GM06990 (cell line): ENCODE data around the gene RASSF5.

Experiments used
- DNase-seq: peaks from one replicate; pipeline ENCODE4 v3.0.0-alpha.2; 2011; ENCODE audit not compliant: insufficient read length; ENCODE audit errors: extremely low read depth
- H3K27me3 ChIP-seq: replicated peaks from 2 replicates; pipeline ENCODE4 v1.6.0; 2011; ENCODE audit warnings: low read length; ENCODE audit not compliant: control insufficient read depth, insufficient read depth
- H3K36me3 ChIP-seq: 2 replicates; pipeline ENCODE4 v1.5.1; 2011; ENCODE audit warnings: low read length; ENCODE audit not compliant: control insufficient read depth, insufficient read depth
- H3K4me3 ChIP-seq: replicated peaks from 2 replicates; pipeline ENCODE4 v1.5.1; 2011; ENCODE audit warnings: low read depth, mild to moderate bottlenecking, control low read depth, low read length
- TF ChIP-seq, protein P1 (sequence below): IDR thresholded peaks from 2 replicates; pipeline ENCODE4 v1.5.1; 2011; ENCODE audit warnings: low read length, control low read depth, mild to moderate bottlenecking, inconsistent platforms; ENCODE audit not compliant: insufficient read depth, poor library complexity, severe bottlenecking

The RASSF5 gene

DNA sequence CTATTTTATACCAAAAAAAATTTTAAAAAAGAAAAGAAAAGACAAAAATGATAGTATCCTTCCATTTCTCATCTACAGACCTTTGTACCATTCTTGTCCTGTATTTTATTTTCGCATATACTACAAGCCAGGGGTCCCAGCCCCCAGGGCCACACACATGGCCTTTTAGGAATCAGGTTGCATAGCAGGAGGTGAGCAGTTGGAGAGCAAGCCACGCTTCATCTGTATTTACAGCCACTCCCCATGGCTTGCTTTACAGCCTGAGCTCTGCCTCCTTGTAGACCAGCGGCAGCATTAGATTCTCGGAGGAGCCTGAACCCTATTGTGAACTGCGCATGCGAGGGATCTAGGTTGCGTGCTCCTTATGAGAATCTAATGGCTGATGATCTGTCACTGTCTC lies 39.8 kb downstream of the RASSF5 start:
- TF ChIP-seq, protein P1, sequence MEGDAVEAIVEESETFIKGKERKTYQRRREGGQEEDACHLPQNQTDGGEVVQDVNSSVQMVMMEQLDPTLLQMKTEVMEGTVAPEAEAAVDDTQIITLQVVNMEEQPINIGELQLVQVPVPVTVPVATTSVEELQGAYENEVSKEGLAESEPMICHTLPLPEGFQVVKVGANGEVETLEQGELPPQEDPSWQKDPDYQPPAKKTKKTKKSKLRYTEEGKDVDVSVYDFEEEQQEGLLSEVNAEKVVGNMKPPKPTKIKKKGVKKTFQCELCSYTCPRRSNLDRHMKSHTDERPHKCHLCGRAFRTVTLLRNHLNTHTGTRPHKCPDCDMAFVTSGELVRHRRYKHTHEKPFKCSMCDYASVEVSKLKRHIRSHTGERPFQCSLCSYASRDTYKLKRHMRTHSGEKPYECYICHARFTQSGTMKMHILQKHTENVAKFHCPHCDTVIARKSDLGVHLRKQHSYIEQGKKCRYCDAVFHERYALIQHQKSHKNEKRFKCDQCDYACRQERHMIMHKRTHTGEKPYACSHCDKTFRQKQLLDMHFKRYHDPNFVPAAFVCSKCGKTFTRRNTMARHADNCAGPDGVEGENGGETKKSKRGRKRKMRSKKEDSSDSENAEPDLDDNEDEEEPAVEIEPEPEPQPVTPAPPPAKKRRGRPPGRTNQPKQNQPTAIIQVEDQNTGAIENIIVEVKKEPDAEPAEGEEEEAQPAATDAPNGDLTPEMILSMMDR = no peak
- Histone ChIP-seq H3K27me3 (no peaks in the 10 kb centered on the region), H3K4me3 (no peak overlapping the region), H3K36me3 (no peaks in the 10 kb centered on the region)
- no peak for DNase-seq

DNA sequence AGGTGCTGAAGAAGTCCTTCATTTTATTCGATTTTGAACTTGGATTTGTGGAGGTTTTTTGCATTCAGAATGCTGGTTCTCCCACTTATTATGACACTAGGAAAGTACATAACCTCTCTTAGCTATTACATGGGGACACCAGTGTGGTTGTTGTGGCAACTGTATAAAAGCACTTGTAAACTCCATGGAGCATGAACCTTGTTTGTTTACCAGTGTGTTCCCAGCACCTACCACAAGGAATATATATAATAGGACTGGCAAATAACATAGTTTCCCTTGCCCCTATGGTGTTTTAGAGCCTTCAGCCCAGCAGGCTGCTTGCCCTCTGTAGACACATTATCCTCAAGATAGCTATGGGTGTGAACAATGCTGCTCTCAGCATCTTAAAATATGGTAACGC lies 43.1 kb downstream of the RASSF5 start:
- DNase-seq = no peak
- TF ChIP-seq, protein P1 = no peak
- H3K27me3 ChIP-seq = no peaks in the 10 kb centered on the region
- no peak overlapping the region for H3K4me3 ChIP-seq
- no peaks in the 10 kb centered on the region for H3K36me3 ChIP-seq

DNA sequence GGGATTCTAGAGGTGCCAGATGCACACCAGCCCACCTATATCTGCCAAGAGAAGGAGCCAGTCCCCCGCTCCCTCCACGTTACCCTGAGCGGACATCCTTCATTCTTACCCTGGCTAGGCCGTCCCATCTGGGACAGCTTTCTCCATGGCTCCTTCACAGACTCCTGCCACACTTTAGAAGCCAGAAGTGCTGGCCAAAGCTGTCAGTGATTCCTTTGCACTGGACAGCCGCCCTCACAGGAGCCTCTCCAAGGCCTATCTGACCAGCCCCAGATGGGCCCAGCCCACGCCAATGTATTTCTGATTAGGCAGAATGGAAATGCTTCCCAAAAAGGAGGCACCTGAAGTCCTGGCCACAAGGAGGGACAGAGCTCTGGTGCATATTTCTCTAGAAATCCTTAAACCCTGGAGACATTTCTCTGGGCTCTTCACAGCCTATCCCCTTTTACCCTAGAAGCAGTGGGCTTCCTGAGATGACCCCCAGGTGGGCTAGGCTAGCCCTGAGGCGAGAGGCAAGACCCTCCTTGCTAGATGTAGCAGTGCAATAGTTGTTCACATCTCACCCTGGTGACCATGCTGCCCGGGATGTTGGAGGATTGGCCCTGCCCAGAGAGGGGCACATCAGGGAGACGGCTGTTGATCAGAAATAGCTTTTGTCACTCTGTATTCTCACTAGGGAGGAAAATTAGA lies 44.1 kb downstream of the RASSF5 start:
- Histone ChIP-seq H3K4me3 (no peak overlapping the region), H3K27me3 (no peaks in the 10 kb centered on the region), H3K36me3 (no peaks in the 10 kb centered on the region)
- DNase-seq = no peak
- TF ChIP-seq, protein P1 = no peak

DNA sequence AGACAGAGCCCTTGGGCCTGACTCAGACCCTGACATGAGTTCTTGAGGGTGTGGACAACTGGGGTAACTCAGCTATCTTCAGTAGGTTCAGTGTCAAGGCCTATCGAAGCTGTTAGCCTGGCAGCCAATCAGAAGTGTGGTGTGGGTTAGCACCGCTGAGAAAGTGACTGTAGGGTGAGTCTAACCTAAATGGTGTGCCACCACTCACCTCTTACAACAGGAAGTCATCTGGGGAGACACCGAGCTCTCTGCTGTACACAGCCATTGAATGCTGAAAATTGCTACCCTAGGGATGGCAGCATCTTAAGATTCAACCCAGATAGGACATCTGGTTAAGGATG lies 44.6 kb downstream of the RASSF5 start:
- H3K36me3 ChIP-seq = no peaks in the 10 kb centered on the region
- H3K27me3 ChIP-seq = no peaks in the 10 kb centered on the region
- H3K4me3 ChIP-seq = no peak overlapping the region
- TF ChIP-seq, protein P1 = no peak
- DNase-seq = no peak

DNA sequence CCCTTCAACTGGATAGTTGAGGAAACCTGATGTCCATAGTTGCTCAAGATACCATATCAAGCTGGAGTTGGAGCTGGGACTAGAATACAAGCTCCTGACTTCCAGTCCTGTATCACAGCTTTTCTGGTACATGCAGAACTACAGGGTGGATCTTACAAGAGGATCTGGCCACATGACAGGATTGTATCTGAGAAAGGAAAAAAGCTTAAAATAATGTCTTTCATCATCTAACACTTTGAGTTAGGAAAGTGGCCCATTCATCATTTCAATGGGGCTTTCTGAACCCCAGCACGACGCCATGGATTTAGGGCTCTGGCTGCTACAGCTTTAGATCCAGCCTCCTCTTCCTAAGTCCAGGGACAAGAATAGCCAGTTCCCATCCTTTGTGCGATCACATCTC lies 46.9 kb downstream of the RASSF5 start:
- Histone ChIP-seq H3K36me3 (no peaks in the 10 kb centered on the region), H3K4me3 (no peak overlapping the region), H3K27me3 (no peaks in the 10 kb centered on the region)
- no peak for DNase-seq
- TF ChIP-seq, protein P1 = no peak

- Histone ChIP-seq H3K27me3 (no peaks in the 10 kb centered on the region), H3K4me3 (no peak overlapping the region), H3K36me3 (no peaks in the 10 kb centered on the region)
- TF ChIP-seq, protein P1 = no peak
- no peak for DNase-seq
Measured at GRCh38 chr1:206554701-206555472, 47.6 kb downstream of the RASSF5 start.
